Activated gamma-delta T cell (primary cell): ENCODE measurements around the gene OXGR1.

Source experiments
- DNase-seq: peaks from one replicate; lab custom pipeline; 2025; lab: John Stamatoyannopoulos, UW

The OXGR1 gene

GRCh38 chr13:96963786-96964475 is 30.3 kb downstream of the OXGR1 start:
- no peak for DNase-seq

DNA sequence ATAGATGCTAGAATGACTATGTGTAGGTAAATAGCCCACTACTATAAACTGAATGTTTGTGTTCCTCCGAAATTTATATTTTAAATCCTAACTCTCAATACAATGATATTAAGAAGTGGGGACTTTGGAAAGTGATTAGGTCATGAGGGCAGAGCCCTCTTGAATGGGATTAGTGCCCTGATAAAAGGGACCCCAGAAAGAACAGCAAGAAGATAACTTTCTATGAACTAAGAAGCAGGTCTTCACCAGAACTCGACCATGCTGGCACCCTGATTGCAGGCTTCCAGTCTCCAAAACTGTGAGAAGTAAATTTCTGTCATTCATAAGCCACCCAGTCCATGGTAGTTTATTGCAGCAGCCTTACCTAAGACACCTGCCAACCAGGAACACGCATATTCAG is 33.9 kb downstream of the OXGR1 start:
- DNase-seq = no peak

- DNase-seq = no peak
Measured at GRCh38 chr13:96958286-96958891, 35.9 kb downstream of the OXGR1 start.

- no peak for DNase-seq
Measured at GRCh38 chr13:96952595-96952994, 41.7 kb downstream of the OXGR1 start.

GRCh38 chr13:96948127-96948526 is 46.1 kb downstream of the OXGR1 start:
- no peak for DNase-seq

DNA sequence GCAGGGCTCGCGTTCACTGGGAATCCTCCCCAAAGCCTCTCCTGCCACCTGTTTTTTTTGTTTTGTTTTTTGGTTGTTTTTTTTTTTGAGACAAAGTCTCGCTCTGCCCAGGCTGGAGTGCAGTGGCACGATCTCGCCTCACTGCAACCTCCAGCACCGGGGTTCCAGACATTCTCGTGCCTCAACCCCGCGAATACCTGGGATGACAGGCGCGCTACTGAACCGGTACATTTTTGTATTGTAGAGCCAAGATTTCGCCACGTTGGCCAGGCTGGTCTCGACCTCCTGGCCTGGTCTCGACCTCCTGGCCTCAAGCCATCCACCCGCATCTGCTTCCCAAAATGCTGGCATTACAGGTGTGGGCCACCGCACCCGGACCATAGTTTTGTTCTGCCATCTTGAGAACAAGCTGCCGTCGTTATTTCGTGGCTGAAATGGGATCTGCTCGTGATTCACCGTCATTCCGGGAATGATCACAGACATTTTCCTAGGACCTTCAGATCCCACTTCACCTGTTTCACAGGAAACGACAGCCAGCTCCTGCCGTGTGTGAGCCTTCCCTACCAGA is 46.8 kb downstream of the OXGR1 start:
- DNase-seq = no peak

- DNase-seq = no peak
Measured at GRCh38 chr13:96946709-96947311, 47.5 kb downstream of the OXGR1 start.

DNA sequence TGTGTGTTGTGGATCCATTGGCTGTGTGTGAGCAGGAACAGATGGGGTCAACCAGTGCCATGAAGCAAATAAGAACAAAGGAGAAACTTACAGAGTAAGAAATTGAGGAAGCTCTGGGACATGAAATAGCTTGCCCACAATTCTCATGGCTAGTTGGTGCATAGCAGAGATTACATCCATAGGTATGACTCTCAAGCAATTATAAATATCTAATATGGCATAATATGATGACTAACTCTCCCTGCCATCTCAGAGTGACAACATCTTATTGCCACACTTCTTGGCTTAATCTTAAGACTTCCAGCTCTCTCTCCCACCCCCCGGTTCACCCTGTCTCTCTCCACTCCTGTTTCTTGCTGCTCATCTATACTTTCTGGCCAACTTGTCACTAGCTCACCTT is 53.3 kb downstream of the OXGR1 start:
- no peak for DNase-seq

DNA sequence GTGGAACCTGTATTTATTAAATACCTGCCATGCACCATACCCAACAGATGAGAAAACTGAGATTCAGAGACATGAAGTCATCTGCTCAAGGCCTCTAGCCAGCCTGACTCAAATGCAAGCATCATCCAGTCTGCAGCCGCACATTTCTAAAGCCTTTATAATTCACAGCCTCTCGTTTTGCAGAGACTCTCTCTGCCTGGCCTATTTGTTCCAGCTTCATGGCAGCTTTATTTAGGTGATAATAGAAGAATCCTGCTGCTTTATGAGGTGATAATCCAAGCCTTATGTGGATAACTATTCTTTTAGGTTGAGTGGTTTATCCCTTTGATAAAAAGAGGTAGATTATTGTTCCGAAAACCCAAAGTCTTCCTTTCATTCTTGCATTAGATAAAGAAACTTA is 58.4 kb downstream of the OXGR1 start:
- DNase-seq = no peak
